ENCODE data around the gene KRT26.
A peak's percentile ranks its signal among the peaks of the same experiment; 100 is the strongest.

Gene KRT26

DNA sequence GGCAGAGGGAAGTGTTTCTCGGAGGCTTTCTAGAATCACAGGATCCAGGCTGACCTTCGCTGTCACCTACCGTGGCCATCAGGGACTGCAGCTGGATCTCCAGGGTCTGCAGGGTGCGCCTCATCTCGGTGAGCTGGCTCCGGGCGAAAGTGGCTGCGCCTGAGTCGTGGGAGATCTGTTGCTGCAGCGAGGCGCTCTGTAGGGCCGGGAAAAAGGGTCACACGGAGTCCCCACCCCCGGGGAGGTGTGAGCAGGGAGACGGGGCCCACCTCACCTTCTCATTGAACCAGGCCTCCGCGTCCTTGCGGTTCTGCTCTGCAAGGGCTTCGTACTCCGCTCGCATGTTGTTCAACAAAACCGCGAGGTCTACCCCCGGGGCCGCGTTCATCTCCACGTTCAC lies 24.8 kb upstream of the KRT26 start:
- in situ Hi-C loops (cut with HindIII; ENCODE audit: low sequenced_read_pairs), result no loop called here
- TF ChIP-seq, protein P1, sequence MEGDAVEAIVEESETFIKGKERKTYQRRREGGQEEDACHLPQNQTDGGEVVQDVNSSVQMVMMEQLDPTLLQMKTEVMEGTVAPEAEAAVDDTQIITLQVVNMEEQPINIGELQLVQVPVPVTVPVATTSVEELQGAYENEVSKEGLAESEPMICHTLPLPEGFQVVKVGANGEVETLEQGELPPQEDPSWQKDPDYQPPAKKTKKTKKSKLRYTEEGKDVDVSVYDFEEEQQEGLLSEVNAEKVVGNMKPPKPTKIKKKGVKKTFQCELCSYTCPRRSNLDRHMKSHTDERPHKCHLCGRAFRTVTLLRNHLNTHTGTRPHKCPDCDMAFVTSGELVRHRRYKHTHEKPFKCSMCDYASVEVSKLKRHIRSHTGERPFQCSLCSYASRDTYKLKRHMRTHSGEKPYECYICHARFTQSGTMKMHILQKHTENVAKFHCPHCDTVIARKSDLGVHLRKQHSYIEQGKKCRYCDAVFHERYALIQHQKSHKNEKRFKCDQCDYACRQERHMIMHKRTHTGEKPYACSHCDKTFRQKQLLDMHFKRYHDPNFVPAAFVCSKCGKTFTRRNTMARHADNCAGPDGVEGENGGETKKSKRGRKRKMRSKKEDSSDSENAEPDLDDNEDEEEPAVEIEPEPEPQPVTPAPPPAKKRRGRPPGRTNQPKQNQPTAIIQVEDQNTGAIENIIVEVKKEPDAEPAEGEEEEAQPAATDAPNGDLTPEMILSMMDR (IDR thresholded peaks at IDR 0.05; ENCODE audit: low read depth, low read length, missing control alignments), result no peak
- no peak overlapping the region for H3K4me3 ChIP-seq (ENCODE audit: low read depth, low read length)
- DNase-seq (ENCODE audit: low read depth), result no peak

- TF ChIP-seq, protein P1 (IDR thresholded peaks at IDR 0.05; ENCODE audit: low read depth, low read length, missing control alignments), result no peak
- in situ Hi-C loops (cut with HindIII; ENCODE audit: low sequenced_read_pairs), result no loop called here
- no peak for DNase-seq (ENCODE audit: low read depth)
- H3K4me3 ChIP-seq (ENCODE audit: low read depth, low read length), result no peak overlapping the region
These were observed 23.1 kb upstream of the KRT26 start for GRCh38 chr17:40795019-40795667.

GRCh38 chr17:40794466-40794865 lies 22.5 kb upstream of the KRT26 start:
- no peak overlapping the region for H3K4me3 ChIP-seq (ENCODE audit: low read depth, low read length)
- no peak for DNase-seq (ENCODE audit: low read depth)
- TF ChIP-seq, protein P1 (IDR thresholded peaks at IDR 0.05; ENCODE audit: low read depth, low read length, missing control alignments), result no peak
- in situ Hi-C loops (cut with HindIII; ENCODE audit: low sequenced_read_pairs), result no loop called here

- TF ChIP-seq, protein P1 (IDR thresholded peaks at IDR 0.05; ENCODE audit: low read depth, low read length, missing control alignments), result no peak
- in situ Hi-C loops (cut with HindIII; ENCODE audit: low sequenced_read_pairs), result no loop called here
- no peak overlapping the region for H3K4me3 ChIP-seq (ENCODE audit: low read depth, low read length)
- no peak for DNase-seq (ENCODE audit: low read depth)
These were observed 21.8 kb upstream of the KRT26 start for GRCh38 chr17:40793832-40794231.

DNA sequence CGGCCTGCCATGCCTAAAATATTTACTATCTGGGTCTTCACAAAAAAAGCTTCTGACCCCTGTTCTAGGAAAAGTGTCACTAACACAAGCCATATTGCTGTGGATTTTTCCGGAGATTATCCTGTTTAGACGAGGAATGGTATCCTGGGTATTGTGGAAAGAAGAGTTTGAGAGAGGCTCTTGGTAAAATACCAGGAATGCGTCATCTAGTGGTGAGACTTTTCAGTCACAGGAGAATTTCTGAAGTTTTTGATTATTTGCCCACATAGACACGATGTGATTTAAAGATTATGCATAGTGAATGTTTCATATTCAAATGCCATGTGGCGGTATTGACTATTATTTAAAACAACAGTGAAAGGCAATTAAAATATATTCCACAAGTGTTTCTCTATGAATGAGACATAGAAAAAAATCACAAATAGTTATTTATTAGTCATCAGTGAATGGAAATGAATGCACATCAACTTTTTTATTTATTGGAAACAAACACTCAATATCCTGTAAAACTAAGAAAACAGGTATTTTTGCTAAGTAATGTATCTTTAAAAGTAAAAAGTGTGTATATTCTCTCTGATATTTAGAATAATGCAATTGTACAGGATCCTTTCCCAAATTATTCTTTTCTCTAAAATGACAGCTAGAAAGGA lies 19.9 kb upstream of the KRT26 start:
- TF ChIP-seq, protein P1 (IDR thresholded peaks at IDR 0.05; ENCODE audit: low read depth, low read length, missing control alignments), result peak; percentile 55
- in situ Hi-C loops (cut with HindIII; ENCODE audit: low sequenced_read_pairs), result no loop called here
- no peak overlapping the region for H3K4me3 ChIP-seq (ENCODE audit: low read depth, low read length)
- DNase-seq (ENCODE audit: low read depth), result peak; percentile 31

GRCh38 chr17:40791111-40791510 lies 19.1 kb upstream of the KRT26 start:
- H3K4me3 ChIP-seq (ENCODE audit: low read depth, low read length), result no peak overlapping the region
- in situ Hi-C loops (cut with HindIII; ENCODE audit: low sequenced_read_pairs), result no loop called here
- TF ChIP-seq, protein P1 (IDR thresholded peaks at IDR 0.05; ENCODE audit: low read depth, low read length, missing control alignments), result no peak
- DNase-seq (ENCODE audit: low read depth), result no peak

All from astrocyte of the cerebellum (primary cell).